Erythroblast (primary cell): ENCODE data around the gene GNMT.
"Not testable (repeated sequence)": the region's sequence is repeated elsewhere in the genome, so short reads cannot be mapped to it uniquely, and the experiment has no call there.

Experiments used
- DNase-seq, 2 experiments: peaks; one replicate each; lab custom pipeline; 2025; lab: John Stamatoyannopoulos, UW
- GATA1 ChIP-seq: IDR thresholded peaks from 2 replicates; pipeline ENCODE4 v1.6.1; 2011; ENCODE audit warnings: low read depth, mild to moderate bottlenecking, control low read depth, low read length, moderate library complexity
- POLR2A ChIP-seq: IDR thresholded peaks from 2 replicates; pipeline ENCODE4 v1.6.1; 2011; ENCODE audit warnings: mild to moderate bottlenecking, low read length

GNMT gene

DNA sequence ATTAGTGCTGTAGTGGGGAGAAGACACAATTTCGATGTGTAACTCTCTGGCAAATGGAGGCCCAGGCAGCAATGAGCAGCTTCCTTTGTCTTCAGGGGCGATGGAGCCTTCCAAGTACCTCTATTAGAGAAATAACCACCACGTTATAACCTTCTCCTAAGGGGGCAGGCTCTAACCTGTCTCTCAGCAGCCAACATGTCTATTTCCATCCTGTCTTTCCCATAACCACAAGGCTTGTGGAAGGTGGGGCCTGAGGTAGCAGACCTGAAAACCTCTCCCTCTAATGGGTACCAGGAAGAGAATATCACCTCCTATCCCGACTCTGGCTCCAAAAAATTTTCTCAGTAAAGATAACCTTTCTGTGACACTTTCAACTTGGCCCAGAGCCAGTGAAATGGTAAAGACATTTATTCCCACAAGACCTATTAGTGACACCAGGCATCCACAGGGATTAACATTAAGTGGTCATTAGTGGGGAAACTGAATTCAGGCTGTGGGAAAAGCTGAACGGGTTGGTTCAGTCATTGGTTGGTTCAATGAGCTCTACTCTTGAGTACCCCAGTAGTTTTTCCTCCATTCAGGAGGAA lies 14.5 kb downstream of the GNMT start:
- no peak for DNase-seq
- TF ChIP-seq POLR2A = peak; percentile 24
- no peak for TF ChIP-seq GATA1

DNA sequence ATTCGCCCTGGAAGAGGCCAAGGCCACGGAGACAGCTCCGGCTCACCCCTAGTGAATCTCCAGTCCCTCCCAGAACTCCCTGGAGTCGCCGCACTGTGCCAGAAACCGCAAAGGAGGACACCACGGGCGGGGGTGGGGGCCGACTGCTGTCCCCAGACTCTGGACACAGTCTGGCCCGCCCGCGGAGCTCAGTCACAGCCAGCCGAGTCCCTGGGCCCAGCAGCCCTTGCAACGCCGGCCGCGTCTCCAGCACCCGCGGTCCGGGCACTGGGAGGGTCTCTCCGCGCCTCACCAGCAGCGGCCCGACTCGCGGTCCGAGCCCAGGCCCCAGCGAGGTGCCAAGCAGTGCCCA lies 17.9 kb downstream of the GNMT start:
- TF ChIP-seq POLR2A (no peak), GATA1 (no peak)
- DNase-seq = peak; percentile 60 to 74

DNA sequence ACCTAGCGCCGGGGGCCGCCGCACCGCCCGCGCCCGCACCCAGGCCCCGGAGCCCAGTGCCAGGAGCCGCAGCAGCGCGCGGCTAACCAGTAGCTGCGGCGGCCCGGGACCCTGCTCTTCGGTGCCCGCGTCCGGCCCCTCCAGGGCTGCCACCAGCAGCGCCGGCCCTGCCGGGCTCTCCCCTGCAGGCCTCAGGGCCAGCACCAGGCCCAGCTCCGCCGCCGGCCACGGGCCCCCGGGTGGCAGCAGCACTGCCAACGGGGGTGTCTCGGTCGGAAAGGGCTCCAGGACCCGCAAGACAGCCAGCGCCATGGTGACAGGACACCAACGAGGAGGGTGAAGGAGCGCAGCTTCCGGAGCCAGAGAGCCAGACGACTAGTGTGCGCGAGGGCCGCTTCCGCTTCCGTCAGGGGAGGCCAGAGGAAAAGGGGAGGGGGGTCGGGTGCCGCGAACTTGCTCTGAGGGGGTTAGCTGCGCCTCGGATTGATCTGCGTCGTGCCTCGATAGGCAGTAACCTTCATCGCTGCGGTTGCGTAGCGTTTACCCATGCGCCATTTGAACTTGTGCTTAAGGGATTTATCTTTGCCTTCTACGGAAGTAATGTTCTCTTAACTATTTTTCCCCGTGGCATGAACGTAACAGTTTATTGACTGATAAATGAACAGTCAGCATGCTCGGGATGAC lies 18.4 kb downstream of the GNMT start, which contains the start of gene PEX6:
TSS of gene PEX6 (minus strand) at position 343 of the 684 bp plus-strand sequence. CDS start at position 312, 31 bp downstream.
- DNase-seq = peak; percentile 91 to 92
- TF ChIP-seq GATA1 (no peak), POLR2A (peak; percentile 88)

DNA sequence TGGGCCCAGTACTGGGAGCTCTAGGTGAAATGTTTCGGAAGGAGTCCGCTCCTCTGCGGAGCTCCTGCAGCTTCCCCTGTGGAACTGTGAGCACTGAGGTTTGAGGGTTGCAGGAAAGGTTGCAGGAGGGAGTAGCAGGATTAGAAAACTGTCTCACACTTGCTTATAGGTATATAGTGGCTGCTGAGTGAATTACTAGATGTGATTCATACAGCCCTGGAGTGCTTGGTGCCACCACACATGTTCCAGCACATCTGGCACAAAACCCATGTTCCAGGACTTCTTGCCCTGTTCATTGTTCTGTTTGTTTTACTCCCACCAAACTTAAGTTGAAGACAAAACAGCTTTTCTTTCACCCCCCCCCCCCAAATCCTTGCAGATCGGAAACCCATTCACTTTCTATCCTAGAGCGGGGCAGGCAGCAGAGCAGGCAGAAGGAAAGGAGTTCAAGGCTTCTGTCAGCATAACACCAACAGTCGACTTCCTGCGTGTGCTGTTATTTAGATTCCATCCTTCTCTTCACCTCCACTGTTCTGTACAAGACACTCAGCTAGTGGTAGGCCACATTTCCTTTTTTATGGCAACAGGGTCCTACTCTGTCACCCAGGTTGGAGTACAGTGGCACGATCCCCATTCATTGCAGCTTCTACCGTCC lies 19.1 kb downstream of the GNMT start:
- TF ChIP-seq GATA1 (no peak), POLR2A (peak; percentile 0)
- DNase-seq = no peak

DNA sequence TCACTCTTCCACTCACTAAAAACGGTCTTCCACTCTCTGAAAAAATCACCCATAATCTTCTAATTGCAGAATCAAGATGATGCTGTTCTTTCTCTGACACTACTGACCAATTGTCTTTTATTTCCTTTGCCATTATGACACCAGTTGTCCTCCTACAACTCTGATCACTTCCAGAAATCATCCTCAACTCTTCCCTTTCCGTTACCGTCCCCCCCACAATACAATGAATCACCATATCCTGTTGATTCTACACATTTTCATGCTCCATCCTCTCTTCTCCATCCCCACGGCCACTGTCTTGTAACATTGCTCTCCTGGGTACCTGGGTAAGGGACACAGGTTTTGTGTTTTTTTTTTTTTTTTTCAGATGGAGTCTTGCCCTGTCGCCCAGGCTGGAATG lies 21.3 kb downstream of the GNMT start:
- no peak for DNase-seq
- TF ChIP-seq GATA1 = no peak
- TF ChIP-seq POLR2A = no peak

DNA sequence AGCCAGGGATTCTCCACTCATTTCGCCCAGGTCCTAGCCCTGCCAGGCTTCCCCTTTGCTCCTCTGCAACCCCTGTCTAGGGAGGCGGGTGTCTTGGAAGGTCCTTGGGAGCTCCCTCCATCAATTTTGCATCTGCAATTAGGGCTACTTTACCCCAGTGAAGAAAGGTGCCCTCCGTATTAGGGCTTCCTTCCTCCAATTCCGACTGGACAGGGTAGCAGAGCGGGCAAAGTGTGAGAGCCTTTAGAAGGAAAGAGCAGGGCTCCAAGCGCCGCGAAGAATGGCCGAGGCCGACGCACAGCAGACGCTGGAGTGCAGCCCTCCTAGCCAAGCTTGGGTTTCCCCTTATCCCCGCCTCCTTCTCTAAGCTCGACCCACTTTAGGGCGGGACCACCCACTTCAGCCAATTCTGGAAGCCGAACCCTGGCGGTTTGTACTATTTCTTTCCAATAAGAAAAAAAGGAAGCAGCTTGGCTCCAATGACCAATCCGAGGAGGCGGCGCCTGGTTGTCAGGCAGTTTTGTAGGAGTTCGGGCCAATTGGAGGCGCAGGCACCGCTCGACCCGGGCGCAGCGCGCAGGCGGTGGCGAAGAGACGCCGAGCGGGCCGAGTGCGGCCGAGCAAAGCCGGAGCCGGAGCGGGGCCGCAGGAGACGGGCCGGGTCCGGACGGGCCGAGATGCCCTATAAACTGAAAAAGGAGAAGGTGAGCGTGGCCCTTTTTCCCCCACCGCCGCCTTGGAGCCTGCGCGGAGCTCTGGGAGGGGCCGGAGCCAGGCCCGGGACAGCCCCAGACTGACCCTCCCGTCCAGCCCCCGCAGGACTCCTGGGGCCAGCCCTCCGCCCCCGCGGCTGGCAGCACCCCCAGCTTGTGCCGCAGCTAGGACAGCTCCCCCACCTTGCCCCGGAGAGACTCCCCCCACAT lies 23.7 kb downstream of the GNMT start, which contains the start of gene PPP2R5D:
TSS of gene PPP2R5D (plus strand) at position 570 of the 923 bp plus-strand sequence. CDS start at position 678, 108 bp downstream.
- peak; percentile 98 for DNase-seq
- no peak for TF ChIP-seq GATA1
- TF ChIP-seq POLR2A = peak; percentile 90

DNA sequence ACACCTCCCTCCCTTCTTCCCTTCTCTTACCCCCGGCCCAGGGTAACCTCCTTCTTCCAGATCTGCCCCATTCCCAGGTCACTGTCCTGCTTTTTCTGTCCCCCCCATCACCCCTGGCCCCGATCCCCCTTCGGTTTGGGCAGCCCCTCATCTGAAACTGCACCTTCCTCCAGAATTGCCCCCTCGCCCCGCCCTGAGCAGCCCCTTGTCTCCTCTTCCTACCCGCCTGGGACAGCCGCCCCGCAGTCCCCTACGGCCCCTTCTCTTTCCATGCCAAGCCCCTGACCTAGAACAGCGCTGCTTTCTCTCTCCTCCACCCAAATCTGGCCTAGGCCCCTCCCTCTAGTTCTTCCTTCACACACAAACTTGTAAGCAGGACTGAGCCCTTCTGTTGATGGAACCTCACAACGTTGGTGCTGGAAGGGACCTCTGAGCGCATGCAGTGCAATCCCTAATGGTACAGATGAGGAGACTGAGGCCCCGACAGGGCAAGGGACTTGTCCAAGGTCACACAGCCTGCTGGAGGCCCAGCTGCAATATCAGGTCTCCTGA lies 24.4 kb downstream of the GNMT start:
- DNase-seq = peak; percentile 26 to 45

DNA sequence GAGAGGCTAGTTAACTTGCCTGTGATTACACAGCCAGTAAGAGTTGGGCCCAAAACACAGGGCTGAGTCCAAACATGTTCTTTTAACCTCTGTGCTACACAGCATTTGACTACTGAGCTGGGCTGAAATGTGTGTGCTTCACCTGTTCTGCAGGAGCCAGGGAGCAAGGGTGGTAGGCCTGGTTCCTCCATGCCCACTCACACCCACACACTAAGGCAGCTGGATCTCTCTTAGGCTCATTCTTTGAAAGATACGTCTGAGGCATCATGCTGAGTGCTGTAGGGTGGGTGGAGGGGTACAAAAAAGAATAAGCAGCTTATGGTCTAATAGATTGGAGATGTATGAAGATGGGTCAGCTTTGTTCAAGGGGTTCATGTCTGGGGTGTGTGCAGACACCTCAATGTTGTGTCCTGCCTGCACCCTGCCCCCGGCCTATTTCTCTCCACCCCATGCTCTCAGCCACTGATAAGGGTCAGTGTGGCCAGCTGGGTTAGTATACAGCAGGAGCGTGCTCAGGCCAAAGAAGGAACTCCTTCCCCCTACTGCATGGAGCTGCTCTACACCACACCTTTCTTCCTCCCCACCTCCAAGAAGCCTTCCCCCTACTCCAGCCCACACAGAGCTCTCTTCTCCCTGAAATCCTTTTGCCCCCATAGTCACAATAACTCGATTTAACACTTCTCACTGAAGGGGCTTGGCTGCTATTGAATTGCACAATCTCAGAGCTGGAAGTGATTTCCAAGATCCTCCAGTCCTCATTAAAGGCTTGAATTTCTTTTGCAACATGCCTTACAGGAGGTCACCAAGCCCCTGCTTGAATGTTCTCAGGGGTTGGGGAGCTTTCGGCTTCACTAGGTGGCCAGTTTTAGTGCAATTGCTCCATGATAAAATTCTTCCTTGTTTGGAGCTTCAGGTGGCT lies 27.2 kb downstream of the GNMT start:
- no peak for TF ChIP-seq POLR2A
- no peak for TF ChIP-seq GATA1
- peak; percentile 30 to 53 for DNase-seq

More for the DNA sequence above, 24.4 kb downstream of the GNMT start:
- no peak for TF ChIP-seq POLR2A
- TF ChIP-seq GATA1 = no peak

DNA sequence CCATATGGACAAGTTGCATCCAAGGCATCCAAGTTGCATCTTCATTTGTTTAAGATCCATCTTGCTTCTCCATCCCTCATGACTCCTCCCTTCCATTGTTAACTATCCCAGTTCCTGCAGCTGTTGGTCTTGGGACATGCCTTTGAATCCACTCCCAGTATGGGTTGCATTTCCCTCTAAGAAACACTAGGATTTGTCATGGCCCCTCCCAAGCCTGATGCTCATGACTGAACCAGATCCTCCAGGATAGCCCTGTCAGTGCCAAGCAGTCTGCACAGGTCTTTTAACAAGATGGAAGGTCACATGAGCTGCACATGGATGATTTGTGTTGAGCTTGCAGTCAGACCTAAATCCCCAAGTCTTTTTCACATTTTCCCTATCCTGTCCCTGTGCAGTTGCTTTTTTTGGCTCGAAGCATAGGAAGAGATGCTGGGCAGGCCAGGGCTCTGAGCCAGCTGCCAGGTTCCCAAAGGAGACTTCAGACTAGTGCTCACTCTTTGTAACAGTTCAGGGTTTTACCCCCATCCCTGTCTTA lies 28.0 kb downstream of the GNMT start:
- no peak for DNase-seq
- TF ChIP-seq GATA1 (no peak), POLR2A (no peak)

DNA sequence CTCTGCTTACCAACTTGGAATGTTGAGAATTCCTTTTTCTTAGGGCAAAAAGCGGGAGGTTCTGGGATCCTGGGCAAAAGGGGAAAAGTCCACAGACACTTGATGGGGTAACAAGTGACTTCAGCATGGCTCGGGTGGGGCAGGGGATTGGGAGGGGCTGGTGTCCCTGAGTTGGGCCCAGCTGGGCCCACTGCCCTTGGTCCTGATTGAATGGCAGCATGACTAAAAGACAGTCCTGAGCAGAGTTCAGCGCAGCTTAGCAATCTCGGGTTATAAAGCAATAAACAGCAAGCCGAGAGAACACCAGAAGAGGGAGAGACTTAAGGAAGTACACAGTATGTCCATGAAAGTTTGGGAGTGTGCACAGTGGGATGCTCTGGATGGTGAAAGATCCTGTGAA lies 29.4 kb downstream of the GNMT start:
- DNase-seq = no peak
- TF ChIP-seq POLR2A (no peak), GATA1 (no peak)

DNA sequence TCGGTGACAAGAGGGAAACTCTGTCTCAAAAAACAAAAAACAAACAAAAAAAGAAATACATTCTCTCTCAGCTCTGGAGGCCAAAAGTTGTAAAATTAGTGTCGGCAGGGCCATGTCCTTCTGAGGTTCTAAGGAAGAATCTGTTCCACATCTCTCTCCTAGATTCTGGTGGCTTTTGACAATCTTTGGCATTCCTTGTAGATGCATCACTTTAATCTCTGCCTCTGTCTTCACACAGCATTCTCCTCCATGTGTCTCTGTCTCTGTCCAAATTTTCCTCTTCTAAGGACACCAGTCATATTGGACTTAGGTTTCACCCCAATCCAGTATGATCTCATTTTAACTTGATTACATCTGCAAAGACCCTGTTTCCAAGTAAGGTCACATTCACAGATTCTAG lies 32.9 kb downstream of the GNMT start:
- DNase-seq = no peak
- TF ChIP-seq GATA1 = no peak
- TF ChIP-seq POLR2A = no peak

DNA sequence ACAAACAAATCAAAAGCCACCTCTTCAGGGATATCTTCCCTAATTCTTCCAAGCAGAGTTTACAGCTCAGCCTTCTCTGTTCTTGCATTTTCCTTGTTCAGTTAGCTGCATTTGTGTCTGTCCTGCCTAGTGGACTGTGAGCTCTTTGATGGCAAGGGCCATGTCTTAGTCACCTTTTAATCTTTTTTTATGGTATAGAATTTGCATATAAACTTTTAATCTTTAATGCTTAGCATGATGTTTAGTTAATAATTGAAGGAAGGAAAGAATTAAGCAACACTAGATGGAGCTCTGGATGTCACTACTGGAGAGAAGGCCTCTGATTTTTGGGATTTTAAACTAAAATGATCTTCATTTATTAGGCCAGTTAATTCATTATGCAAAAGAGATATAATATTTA lies 36.0 kb downstream of the GNMT start:
- TF ChIP-seq POLR2A (no peak), GATA1 (no peak)
- no peak for DNase-seq

DNA sequence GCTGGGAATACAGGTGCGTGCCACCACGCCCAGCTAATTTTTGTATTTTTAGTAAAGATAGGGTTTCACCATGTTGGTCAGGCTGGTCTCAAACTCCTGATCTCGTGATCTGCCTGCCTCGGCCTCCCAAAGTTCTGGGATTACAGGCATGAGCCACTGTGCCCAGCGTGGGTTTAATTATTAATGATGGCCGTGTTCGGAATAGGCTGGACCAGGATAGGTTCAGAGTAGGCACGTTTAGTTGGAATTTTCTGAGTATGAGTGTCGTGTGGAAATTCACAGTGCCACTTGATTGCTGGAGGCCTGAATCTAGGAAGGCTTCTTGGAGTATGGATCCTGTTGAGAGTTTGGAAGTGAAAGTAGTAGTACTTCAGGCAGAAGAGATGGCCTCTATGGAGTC lies 37.7 kb downstream of the GNMT start:
- DNase-seq = not testable (repeated sequence)
